Stimulated activated naive CD8-positive, alpha-beta T cell treated with anti-CD3 and anti-CD28 coated beads, Interleukin-15, Interleukin-2, amounts not matched to agents 100 U/mL and 50 U/mL, for 24 hours (primary cell): ENCODE results near the gene ASPSCR1.

Experiments
- ATAC-seq: fragments of 150-1000 bp; cut with Tn5 transposase; one replicate; pipeline ENCODE4 v1.10.0; 2021
- DNase-seq: peaks from one replicate; pipeline ENCODE4 v3.0.0; 2021

The ASPSCR1 gene

DNA sequence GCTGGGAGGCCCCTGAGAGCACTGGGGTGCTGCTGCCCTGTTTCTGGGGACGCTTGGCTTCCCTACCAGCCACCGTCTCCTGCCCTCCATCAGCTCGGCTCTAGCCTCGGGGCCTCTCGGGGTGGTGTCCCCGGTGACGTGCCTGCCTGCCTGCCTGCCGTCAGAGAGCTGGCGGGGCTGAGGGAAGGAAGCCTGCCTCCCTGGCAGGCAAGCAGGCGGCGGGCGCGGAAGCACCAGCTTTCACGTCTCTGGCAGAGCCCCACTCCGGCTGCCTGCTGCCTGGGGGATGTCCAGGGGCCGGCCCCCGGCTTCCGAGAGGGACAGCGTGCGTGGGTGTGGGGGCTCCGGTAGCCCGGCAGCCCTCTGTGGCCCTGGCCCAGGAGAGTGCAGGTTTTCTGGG, 35.9 kb downstream of the ASPSCR1 start:
- no peak for ATAC-seq
- no peak for DNase-seq

- ATAC-seq (no peak), DNase-seq (no peak)
Measured at GRCh38 chr17:82013772-82014321, 36.4 kb downstream of the ASPSCR1 start.

DNA sequence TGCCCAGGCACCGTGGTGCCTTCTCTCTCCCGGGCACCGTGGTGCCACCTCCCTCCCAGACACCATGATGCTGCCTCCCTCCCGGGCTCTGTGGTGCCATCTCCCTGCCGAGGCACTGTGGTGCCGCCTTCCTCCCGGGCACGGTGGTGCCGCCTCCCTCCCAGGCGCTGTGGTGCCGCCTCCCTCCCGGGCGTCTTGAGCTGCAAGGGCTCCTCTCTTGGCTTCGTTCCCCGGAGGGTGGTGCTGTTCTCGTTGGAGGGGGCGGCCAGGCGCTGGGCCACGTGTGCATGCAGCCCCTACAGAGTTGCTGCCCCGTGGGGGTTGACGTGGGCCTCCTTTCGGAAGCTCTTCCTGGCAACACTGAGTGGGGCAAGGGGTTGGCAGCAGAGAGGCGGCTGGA, 37.0 kb downstream of the ASPSCR1 start:
- DNase-seq (no peak), ATAC-seq (no peak)

DNA sequence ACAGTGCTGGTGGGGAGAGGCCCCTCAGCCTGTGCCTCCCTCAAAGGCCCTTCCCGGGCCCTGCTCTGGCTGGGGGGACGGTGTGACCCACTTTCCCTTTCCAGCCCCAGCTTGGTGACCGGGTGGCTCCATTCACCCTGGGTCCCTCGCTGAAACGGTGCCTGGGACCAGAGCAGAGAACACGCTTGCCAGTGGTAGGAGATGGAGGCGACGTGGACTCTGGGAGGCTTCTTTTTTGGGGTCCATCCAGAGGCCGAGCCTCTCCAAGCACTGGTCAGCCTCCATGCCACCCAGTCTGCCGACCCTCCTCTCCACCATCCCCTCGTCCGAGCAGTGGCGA, 37.5 kb downstream of the ASPSCR1 start:
- no peak for ATAC-seq
- no peak for DNase-seq

DNA sequence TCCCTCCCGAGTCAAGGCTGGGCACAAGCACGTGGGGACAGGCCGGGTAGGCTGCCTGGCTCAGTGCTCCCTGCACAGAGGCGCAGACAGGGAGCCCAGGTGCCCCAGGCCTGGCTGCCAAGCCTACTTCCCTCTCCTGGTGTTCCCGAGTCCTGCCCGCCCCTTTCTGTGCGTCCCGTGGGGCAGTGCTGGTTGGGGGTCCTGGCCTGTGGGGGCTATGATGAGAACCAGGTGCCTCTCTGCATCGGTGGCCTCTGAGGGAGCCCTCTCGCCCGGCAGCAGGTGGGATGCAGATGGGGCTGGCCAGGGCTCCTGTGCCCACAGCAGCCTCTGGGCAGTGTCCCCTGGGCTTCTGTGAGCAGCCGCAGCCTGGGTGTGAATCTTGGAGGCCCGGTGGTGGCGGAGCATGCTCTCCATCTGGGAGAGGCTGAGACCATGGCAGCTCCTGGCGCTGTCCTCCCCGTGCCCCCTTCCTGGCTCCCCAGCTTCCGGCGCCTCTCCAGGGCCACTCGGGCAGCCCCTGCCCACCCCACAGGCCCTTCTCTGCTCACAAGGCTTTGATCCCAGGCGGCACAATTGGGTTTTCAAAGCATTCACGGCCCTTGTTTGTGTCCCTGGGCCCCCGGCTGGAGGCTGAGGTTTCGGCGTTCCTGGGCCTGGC, 38.0 kb downstream of the ASPSCR1 start:
- ATAC-seq (no peak), DNase-seq (no peak)

- ATAC-seq (no peak), DNase-seq (no peak)
Measured at GRCh38 chr17:82016061-82016874, 38.8 kb downstream of the ASPSCR1 start.

- no peak for ATAC-seq
- no peak for DNase-seq
Measured at GRCh38 chr17:82016875-82017459, 39.5 kb downstream of the ASPSCR1 start.

GRCh38 chr17:82017612-82018151, 40.3 kb downstream of the ASPSCR1 start:
- DNase-seq (no peak), ATAC-seq (no peak)

DNA sequence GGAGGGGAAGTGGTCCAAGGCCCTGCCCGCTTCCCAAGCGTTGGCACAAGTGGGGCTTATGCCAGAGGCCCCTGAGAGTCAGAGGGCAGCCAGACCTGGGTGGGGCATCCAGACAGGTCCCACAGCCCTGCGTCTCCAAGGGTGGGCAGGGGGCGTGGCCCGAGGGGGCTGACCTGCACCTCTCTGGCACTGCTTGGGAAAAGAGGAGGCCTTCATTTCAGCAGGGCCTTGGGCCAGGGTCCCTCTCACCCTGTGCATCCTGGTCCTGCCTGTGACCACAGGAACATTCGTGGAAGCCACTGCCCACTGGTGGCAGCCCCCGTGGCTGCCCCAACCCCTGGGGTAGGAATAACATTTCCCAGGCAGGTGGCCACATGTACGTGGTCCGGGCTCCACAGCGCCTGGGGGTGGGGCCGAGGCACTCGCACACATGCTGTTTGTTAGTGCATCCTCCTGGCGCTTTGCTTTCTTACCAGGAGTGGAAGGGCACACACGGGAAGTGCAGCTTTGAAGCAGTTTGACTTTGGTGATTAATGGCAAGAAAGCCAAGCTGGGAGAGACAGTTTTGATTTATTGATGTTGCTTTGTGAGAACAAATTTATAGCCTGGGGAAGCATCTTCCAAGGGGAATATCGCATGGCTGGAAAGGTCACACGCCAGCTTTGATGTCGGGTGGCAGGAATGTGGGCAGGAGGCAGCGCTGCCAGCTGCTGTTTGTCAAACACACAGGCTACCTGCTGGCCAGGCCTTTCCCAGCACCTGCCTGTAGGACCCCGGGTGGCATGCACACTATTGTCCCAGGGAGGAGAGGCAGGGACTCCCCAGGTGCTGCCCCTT, 40.9 kb downstream of the ASPSCR1 start:
- no peak for ATAC-seq
- DNase-seq: no peak

GRCh38 chr17:82018989-82019689, 41.7 kb downstream of the ASPSCR1 start:
- ATAC-seq (no peak), DNase-seq (no peak)

DNA sequence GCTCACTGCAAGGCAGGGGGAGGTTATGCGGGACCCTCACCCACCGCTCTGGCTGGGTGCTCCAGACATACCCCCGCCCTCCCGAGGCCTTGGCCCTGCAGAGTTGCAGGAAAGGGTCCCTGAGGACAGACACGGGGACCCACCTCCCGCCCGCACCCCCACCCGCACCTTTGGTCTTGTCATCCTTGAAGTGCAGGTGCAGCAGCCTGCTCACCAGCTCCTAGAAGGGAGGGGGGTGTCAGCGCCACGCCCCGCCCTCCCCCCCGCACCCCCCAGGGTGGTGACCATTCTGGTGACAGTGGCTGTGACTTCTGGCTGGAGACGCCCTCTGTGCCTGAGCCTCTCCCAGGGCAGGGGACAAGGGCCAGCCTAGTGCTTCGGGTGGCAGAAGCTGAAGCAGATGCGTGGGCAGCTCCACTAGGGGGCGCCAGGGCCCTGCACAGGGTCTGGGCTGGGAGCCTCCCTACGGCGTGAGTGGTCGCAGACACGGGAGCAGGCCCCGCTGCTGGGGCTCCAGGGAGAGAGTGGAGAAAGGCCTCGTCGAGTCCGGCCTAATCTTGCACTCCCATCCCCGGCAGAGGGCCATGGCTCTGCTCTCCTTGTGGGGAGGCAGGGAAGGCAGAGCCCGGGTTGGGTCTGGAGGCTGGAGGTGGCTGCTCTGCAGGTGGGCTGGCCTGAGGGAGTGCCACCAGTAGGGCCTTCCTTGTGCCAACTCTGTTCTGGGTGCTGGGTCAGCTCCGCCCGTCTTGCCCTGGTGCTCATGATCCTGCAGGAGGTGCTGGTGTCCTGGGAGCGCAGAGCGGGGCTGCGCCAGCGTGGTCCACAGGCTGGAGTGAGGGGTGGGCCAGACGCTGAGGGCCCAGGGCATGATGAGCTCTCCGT, 42.5 kb downstream of the ASPSCR1 start:
- DNase-seq: peak; percentile 88

DNA sequence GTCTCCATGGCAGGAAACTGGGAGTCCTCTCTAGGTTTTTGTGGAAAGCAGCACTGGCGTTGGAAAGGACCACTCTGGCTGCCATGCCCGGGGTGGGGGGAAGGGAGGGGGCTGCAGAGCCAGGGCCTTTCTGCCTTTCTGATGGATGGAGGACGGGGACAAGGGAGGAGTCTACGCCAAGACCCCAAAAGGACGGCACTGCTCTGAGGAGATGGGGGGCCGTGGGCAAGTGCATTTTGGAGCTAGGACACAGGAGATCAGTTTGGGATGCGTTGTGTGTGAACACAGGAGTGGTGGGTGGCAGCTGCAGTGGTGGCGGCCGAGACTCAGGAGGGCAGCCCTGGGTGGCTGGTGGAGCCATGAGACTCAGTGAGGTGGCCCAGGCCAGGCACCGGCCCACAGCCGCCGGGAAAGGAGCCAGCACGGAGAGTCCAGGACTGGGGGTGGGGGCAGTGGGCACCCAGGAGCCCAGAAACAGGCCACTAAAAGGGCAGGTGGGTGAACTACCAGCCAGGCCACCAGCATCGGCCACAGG, 43.2 kb downstream of the ASPSCR1 start:
- no peak for DNase-seq
- ATAC-seq: no peak

More for the DNA sequence above, 42.5 kb downstream of the ASPSCR1 start:
- no peak for ATAC-seq

GRCh38 chr17:82021107-82021899, 43.9 kb downstream of the ASPSCR1 start:
- DNase-seq (peak; percentile 65), ATAC-seq (no peak)

DNA sequence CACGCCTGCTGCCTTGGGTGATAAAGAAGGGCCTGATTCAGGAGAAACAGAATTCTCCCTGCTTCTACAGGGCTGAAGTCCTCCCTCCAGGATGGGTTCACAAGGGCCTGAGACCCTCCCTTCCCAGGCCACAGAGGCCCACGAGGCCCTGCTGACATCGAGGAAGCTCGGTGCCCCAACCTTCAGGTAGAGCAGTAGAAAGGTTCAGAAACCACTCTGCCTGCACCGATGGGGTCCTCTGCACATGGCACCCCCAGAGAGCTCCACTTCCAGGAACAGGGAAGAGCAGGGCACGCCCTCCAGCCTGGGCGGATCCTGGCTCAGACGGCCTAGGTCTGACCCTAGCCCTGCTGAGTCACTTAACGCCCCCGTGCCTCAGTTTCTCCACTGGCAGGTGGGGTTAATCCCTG, 44.5 kb downstream of the ASPSCR1 start:
- ATAC-seq (no peak), DNase-seq (no peak)

GRCh38 chr17:82022310-82022980, 45.0 kb downstream of the ASPSCR1 start, which contains the start of gene CENPX:
Gene CENPX, minus strand, starts transcription at chr17:82022878. Its CDS starts 17 bp downstream, at chr17:82022861.
- no peak for ATAC-seq

GRCh38 chr17:82022981-82023446, 45.6 kb downstream of the ASPSCR1 start, which contains the start of gene LRRC45:
Gene LRRC45, plus strand, starts transcription at chr17:82023305. Its CDS starts 339 bp downstream, at chr17:82023644.
- peak; percentile 100 for DNase-seq
- peak; percentile 96 for ATAC-seq

More at GRCh38 chr17:82022310-82022980, 45.0 kb downstream of the ASPSCR1 start, which contains the start of gene CENPX:
- DNase-seq: no peak

- peak; percentile 49 for DNase-seq
- ATAC-seq: no peak
Measured at GRCh38 chr17:82023447-82024241, 46.2 kb downstream of the ASPSCR1 start.
